Right lobe of liver (tissue), 6 donors: Measurements from ENCODE around the gene ZNF618. TPM values are rescaled to one million over a fixed set of nuclear protein-coding genes. Genes with fewer than 3 reads are reported as not detected.

Experiments
- ATAC-seq, 4 donors: fragments of 200-7000 bp; cut with Tn5 transposase; one replicate each; pipeline ENCODE4 v1.9.1; 2020; ENCODE audit warnings: mild to moderate bottlenecking in 4 of 4, moderate library complexity in 4 of 4
- DNase-seq, 3 donors: peaks; one replicate each; pipeline ENCODE4 v3.0.0-alpha.2; 2020
- H3K27ac ChIP-seq, 3 donors: fragments of 200-600 bp; one replicate each; pipeline ENCODE4 v1.8.0; 2022
- H3K27me3 ChIP-seq, 2 donors: fragments of 200-600 bp; one replicate each; pipeline ENCODE4 v1.8.0; 2022
- H3K36me3 ChIP-seq, 4 donors: fragments of 200-600 bp; sonication (generic) in 1 of 4; one replicate each; pipeline versions ENCODE4 v1.5.1 to v1.8.0; 2017 to 2022; ENCODE audit warnings: control low read depth in 1 of 4
- H3K4me1 ChIP-seq, 4 donors: fragments of 200-600 bp; sonication (generic) in 1 of 4; one replicate each; pipeline versions ENCODE4 v1.5.1 to v1.8.0; 2017 to 2022; ENCODE audit warnings: control low read depth in 1 of 4
- H3K4me3 ChIP-seq, 3 donors: fragments of 200-600 bp; one replicate each; pipeline ENCODE4 v1.8.0; 2022
- H3K9me3 ChIP-seq, 4 donors: fragments of 200-600 bp; sonication (generic) in 1 of 4; one replicate each; pipeline versions ENCODE4 v1.5.1 to v1.8.0; 2017 to 2022; ENCODE audit warnings: control low read depth in 1 of 4
- POLR2A ChIP-seq: fragments of 450-650 bp; IDR thresholded peaks from one replicate; pipeline ENCODE4 v1.6.1; 2017; ENCODE audit warnings: antibody characterized with exemption, mild to moderate bottlenecking
- WGBS: methylation state at CpG from one replicate; pipeline ENCODE4 v1.1.6; 2018; ENCODE audit warnings: low coverage, low lambda C conversion rate; ENCODE audit not compliant: insufficient coverage; ENCODE audit errors: missing lambda C conversion rate; 5-methylcytosine and 5-hydroxymethylcytosine counted together
- intact Hi-C, 2 donors: fragments of 100-400 bp; cut with DNase I; formaldehyde crosslinking; loops; one replicate each; pipeline versions ENCODE4 v1.11.2 to v1.14.1; 2022
- total RNA-seq, 6 experiments: library from RNA; depleted of rRNA in 2 of 6; stranded (reverse); fragments of >200 nt in 2 of 6; fragmentation: NEBNext Ultra II Directional in 3 of 6; extraction: Animal tissue kit (Norgen Biotek cat#: 25700) in 3 of 6; gene quantifications; one replicate each; pipeline versions ENCODE4 v1.1.0 to v1.2.4, GENCODE V29; 2016 to 2023
- TF ChIP-seq, protein P1 (sequence below), 4 donors: fragments of 200-600 bp in 3 of 4; fragments of 450-650 bp in 1 of 4; IDR thresholded peaks; one replicate each; pipeline versions ENCODE4 v1.5.1 to v1.8.0; 2016 to 2022; ENCODE audit warnings: antibody characterized with exemption in 4 of 4, mild to moderate bottlenecking in 2 of 4
- donor health status: DM: no; HTN: yes; CAD: no.
- donor health status: DM: no; HTN: no; CAD: no.
- donor health status: DM: no; HTN: no; CAD: no.
- donor health status: DM: no; HTN: yes; CAD: no.
- donor health status: DM: no; HTN: yes; CAD: no.

ZNF618 gene
- total RNA-seq, 6 experiments from 2014 or later = 2.9 to 7.9 (median 6.0) TPM

DNA sequence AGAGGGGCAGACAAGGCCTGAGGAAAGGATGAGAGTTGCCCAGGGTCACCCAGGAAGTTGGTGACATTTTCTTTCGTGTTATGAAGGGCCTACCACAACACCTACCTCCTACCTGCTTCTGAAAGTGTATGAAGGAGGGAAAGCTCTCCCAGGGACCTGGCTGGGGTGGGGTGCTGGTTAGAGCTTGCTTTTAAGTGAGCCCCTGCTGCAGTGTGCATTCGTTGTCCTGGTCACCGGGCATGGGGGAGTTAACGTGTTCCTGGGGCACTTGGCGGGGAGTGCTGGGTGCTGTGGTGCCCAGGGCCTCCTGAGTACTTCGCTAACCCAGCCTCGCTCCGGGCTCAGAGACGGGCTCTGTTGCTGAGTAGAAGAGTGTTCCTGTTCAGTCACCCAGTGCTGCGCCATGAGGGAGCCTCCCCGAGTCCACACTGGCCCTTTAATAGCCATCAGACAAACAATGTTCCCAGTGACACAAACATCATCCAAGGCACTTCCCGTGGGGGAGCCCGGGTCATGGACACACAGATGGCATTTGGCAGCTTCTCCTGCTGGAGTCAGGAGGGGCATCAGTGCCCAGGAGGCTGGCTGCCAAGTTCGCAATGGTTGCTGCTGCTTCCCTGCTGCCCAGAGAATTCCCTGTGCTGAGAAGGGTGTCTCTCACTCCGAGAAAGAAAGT lies 116.3 kb downstream of the ZNF618 start:
- H3K27ac ChIP-seq = peak overlapping the region; percentile 29 to 75 (median 68)
- H3K4me3 ChIP-seq = peak overlapping the region in 2 of 3 donors; percentile 17 to 26
- 8% methylated on average over 8 of the region's 15 CpGs for WGBS
- no peaks in the 10 kb centered on the region for H3K27me3 ChIP-seq
- ATAC-seq = peak; percentile 62 to 71 (median 70)
- no peaks in the 10 kb centered on the region for H3K9me3 ChIP-seq
- TF ChIP-seq, protein P1, sequence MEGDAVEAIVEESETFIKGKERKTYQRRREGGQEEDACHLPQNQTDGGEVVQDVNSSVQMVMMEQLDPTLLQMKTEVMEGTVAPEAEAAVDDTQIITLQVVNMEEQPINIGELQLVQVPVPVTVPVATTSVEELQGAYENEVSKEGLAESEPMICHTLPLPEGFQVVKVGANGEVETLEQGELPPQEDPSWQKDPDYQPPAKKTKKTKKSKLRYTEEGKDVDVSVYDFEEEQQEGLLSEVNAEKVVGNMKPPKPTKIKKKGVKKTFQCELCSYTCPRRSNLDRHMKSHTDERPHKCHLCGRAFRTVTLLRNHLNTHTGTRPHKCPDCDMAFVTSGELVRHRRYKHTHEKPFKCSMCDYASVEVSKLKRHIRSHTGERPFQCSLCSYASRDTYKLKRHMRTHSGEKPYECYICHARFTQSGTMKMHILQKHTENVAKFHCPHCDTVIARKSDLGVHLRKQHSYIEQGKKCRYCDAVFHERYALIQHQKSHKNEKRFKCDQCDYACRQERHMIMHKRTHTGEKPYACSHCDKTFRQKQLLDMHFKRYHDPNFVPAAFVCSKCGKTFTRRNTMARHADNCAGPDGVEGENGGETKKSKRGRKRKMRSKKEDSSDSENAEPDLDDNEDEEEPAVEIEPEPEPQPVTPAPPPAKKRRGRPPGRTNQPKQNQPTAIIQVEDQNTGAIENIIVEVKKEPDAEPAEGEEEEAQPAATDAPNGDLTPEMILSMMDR (IDR thresholded peaks at IDR 0.05) = no peak
- TF ChIP-seq POLR2A = peak; percentile 75
- peak; percentile 91 to 96 (median 94) for DNase-seq
- peaks cover 0 to 87% (median 42%) of the 10 kb centered on the region in 4 donors for H3K4me1 ChIP-seq
- H3K36me3 ChIP-seq = no peaks in the 10 kb centered on the region
- intact Hi-C loops = no loop called here

GRCh38 chr9:113992994-113993393 lies 116.9 kb downstream of the ZNF618 start:
- Histone ChIP-seq H3K4me3 (peak overlapping the region in 2 of 3 donors; percentile 17 to 26), H3K36me3 (no peaks in the 10 kb centered on the region), H3K9me3 (no peaks in the 10 kb centered on the region), H3K27ac (peak overlapping the region; percentile 29 to 75 (median 68)), H3K4me1 (peaks cover 0 to 83% (median 39%) of the 10 kb centered on the region in 4 donors), H3K27me3 (no peaks in the 10 kb centered on the region)
- intact Hi-C loops = no loop called here
- ATAC-seq (peak in 3 of 4 donors; percentile 1 to 6 (median 1)), DNase-seq (no peak)
- TF ChIP-seq, protein P1 (IDR thresholded peaks at IDR 0.05) = no peak
- no peak for TF ChIP-seq POLR2A
- 11% methylated on average over 1 of the region's 6 CpGs for WGBS

- 11% methylated on average over 12 of the region's 14 CpGs for WGBS
- ATAC-seq = peak; percentile 70 to 73 (median 70)
- TF ChIP-seq, protein P1 (IDR thresholded peaks at IDR 0.05) = no peak
- peak; percentile 79 for TF ChIP-seq POLR2A
- intact Hi-C loops = no loop called here
- peak overlapping the region; percentile 62 to 75 (median 68) for H3K27ac ChIP-seq
- peak overlapping the region in 1 of 3 donors; percentile 12 for H3K4me3 ChIP-seq
- peak; percentile 88 to 97 (median 93) for DNase-seq
- H3K27me3 ChIP-seq = no peaks in the 10 kb centered on the region
- no peaks in the 10 kb centered on the region for H3K36me3 ChIP-seq
- no peaks in the 10 kb centered on the region for H3K9me3 ChIP-seq
- peaks cover 0 to 73% (median 34%) of the 10 kb centered on the region in 4 donors for H3K4me1 ChIP-seq
These were observed 117.9 kb downstream of the ZNF618 start for GRCh38 chr9:113993838-113994540.

DNA sequence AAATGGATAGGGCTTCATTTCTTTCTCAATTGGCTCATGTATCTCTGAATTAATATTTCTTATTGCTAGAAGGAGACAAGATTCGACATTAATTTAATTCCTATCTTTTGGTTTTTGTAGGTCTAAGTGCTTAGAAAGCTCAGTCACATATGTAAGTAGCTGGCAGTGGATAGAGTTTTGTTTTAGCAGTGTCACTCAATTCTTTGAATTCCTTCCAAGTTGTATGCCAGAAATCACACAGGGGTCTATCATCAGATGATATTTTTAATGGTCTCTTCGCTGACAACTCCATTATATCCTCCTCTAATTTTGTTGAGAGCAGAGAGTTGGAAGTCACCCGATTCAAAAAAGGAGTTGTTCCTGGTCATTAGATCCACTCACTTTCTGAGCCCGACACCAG lies 119.3 kb downstream of the ZNF618 start:
- DNase-seq (no peak), ATAC-seq (no peak)
- Histone ChIP-seq H3K4me1 (peaks cover 0 to 63% (median 29%) of the 10 kb centered on the region in 4 donors), H3K27ac (no peak overlapping the region), H3K9me3 (no peaks in the 10 kb centered on the region), H3K4me3 (no peak overlapping the region), H3K27me3 (no peaks in the 10 kb centered on the region), H3K36me3 (no peaks in the 10 kb centered on the region)
- intact Hi-C loops = no loop called here
- TF ChIP-seq, protein P1 (IDR thresholded peaks at IDR 0.05) = no peak
- no peak for TF ChIP-seq POLR2A
- whole genome bisulfite sequencing = 72% methylated on average over 4 of the region's 4 CpGs
